Breast epithelium (tissue), 3 donors: ENCODE results near the gene C1orf50.

Source experiments
- POLR2A ChIP-seq: fragments of 450-650 bp; IDR thresholded peaks from one replicate; pipeline ENCODE4 v1.6.1; 2016; ENCODE audit warnings: antibody characterized with exemption, mild to moderate bottlenecking, moderate library complexity
- POLR2AphosphoS5 ChIP-seq, 3 donors: sonication (generic); formaldehyde crosslinking; IDR thresholded peaks; one replicate each; pipeline ENCODE4 v1.6.1; 2017; ENCODE audit warnings: antibody characterized with exemption in 3 of 3
- TF ChIP-seq, protein P1 (sequence below), 3 donors: fragments of 450-650 bp; IDR thresholded peaks; one replicate each; pipeline ENCODE4 v1.5.1; 2016 to 2017; ENCODE audit warnings: antibody characterized with exemption in 3 of 3, mild to moderate bottlenecking in 3 of 3, moderate library complexity in 3 of 3

DNA sequence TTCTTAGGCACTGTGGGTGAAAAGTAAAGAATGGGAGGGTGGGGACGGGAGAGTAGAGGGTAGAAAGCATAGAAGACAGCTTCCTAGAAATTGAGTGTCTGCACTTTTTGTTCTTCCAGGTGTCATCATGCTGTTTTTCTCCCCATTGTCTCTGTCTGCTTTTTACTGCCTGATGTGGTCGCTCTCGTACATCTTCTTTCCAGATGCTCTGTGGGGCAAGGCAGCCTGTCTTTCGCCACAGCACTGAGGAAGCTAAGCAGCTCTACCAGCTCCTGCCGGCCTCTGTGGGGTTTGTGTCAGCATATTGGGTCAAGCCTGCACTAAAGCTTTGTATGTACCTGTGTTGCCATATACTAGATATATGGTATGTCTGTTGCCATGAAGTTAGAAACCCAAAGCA lies 30.9 kb downstream of the C1orf50 start:
- TF ChIP-seq, protein P1, sequence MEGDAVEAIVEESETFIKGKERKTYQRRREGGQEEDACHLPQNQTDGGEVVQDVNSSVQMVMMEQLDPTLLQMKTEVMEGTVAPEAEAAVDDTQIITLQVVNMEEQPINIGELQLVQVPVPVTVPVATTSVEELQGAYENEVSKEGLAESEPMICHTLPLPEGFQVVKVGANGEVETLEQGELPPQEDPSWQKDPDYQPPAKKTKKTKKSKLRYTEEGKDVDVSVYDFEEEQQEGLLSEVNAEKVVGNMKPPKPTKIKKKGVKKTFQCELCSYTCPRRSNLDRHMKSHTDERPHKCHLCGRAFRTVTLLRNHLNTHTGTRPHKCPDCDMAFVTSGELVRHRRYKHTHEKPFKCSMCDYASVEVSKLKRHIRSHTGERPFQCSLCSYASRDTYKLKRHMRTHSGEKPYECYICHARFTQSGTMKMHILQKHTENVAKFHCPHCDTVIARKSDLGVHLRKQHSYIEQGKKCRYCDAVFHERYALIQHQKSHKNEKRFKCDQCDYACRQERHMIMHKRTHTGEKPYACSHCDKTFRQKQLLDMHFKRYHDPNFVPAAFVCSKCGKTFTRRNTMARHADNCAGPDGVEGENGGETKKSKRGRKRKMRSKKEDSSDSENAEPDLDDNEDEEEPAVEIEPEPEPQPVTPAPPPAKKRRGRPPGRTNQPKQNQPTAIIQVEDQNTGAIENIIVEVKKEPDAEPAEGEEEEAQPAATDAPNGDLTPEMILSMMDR (IDR thresholded peaks at IDR 0.05): no peak
- TF ChIP-seq POLR2A (no peak), POLR2AphosphoS5 (IDR thresholded peaks at IDR 0.05) (no peak)
